Stomach (tissue), 9 donors: ENCODE results near the gene NEURL3. TPM values are rescaled to one million over a fixed set of nuclear protein-coding genes. Genes with fewer than 3 reads are reported as not detected.

Experiments
- DNase-seq, 2 donors: peaks; one replicate each; pipeline versions ENCODE4 v3.0.0 to v3.0.0-alpha.2; 2013 to 2019
- H3K27ac ChIP-seq, 5 donors: fragments of 200-600 bp in 4 of 5; sonication (generic) in 4 of 5; one replicate each; pipeline ENCODE4 v1.5.1; 2013 to 2019; ENCODE audit warnings: mild to moderate bottlenecking in 1 of 5, moderate library complexity in 1 of 5
- H3K27me3 ChIP-seq, 3 donors: fragments of 200-600 bp; sonication (generic); one replicate each; pipeline ENCODE4 v1.5.1; 2017 to 2019; ENCODE audit warnings: mixed run types in 1 of 3
- H3K36me3 ChIP-seq, 4 donors: fragments of 200-600 bp; sonication (generic); 1 replicate in 3 of 4; 2 replicates in 1 of 4; pipeline ENCODE4 v1.5.1; 2016 to 2019
- H3K4me1 ChIP-seq, 4 donors: fragments of 200-600 bp; sonication (generic); one replicate each; pipeline ENCODE4 v1.5.1; 2016 to 2019
- H3K4me3 ChIP-seq, 4 donors: fragments of 200-600 bp; sonication (generic) in 3 of 4; one replicate each; pipeline ENCODE4 v1.5.1; 2016 to 2019; ENCODE audit warnings: mild to moderate bottlenecking in 1 of 4
- H3K9me3 ChIP-seq, 4 donors: fragments of 200-600 bp; sonication (generic); one replicate each; pipeline ENCODE4 v1.5.1; 2016 to 2019
- CTCF ChIP-seq, 7 experiments: fragments of 450-650 bp in 4 of 7; fragments of 200-600 bp in 3 of 7; sonication (generic) in 3 of 7; IDR thresholded peaks; one replicate each; pipeline ENCODE4 v1.5.1; 2016 to 2019; ENCODE audit warnings: antibody characterized with exemption in 7 of 7, control low read depth in 2 of 7, mild to moderate bottlenecking in 1 of 7
- EP300 ChIP-seq: sonication (generic); formaldehyde crosslinking; IDR thresholded peaks from one replicate; pipeline ENCODE4 v1.6.1; 2017; ENCODE audit warnings: antibody characterized with exemption
- POLR2A ChIP-seq, 4 donors: fragments of 450-650 bp; IDR thresholded peaks; one replicate each; pipeline ENCODE4 v1.6.1; 2016; ENCODE audit warnings: antibody characterized with exemption in 4 of 4, control low read depth in 2 of 4, mild to moderate bottlenecking in 1 of 4, moderate library complexity in 1 of 4
- POLR2AphosphoS5 ChIP-seq, 3 donors: sonication (generic); formaldehyde crosslinking; IDR thresholded peaks; one replicate each; pipeline ENCODE4 v1.6.1; 2016; ENCODE audit warnings: antibody characterized with exemption in 3 of 3
- WGBS, 5 donors: extraction: QIAGEN DNeasy Blood & Tissue Kit in 3 of 5; methylation state at CpG; one replicate each; pipeline versions ENCODE4 v1.1.5 to v1.1.7; 2013 to 2018; 5-methylcytosine and 5-hydroxymethylcytosine counted together
- intact Hi-C: fragments of 100-400 bp; cut with DNase I; formaldehyde crosslinking; loops from one replicate; pipeline ENCODE4 v1.15.1; 2023; ENCODE audit warnings: low total_unique reads
- polyA plus RNA-seq, 3 donors: library from polyadenylated mRNA; stranded (reverse); fragments of 200-250 nt; gene quantifications; one replicate each; pipeline ENCODE4 v1.2.3, GENCODE V29; 2013
- total RNA-seq, 5 donors: library from RNA; depleted of rRNA; stranded (reverse); fragments of >200 nt; gene quantifications; one replicate each; pipeline versions ENCODE4 v1.1.0 to v1.2.3, GENCODE V29; 2014 to 2016
- donor health status: healthy with polysubstance abuse.
- donor health status: Bipolar disorder and iron deficiency.
- donor health status: healthy.

Gene NEURL3
- total and polyA plus RNA-seq, 8 donors = 0.50 to 12.7 (median 1.6) TPM; not detected in 4

DNA sequence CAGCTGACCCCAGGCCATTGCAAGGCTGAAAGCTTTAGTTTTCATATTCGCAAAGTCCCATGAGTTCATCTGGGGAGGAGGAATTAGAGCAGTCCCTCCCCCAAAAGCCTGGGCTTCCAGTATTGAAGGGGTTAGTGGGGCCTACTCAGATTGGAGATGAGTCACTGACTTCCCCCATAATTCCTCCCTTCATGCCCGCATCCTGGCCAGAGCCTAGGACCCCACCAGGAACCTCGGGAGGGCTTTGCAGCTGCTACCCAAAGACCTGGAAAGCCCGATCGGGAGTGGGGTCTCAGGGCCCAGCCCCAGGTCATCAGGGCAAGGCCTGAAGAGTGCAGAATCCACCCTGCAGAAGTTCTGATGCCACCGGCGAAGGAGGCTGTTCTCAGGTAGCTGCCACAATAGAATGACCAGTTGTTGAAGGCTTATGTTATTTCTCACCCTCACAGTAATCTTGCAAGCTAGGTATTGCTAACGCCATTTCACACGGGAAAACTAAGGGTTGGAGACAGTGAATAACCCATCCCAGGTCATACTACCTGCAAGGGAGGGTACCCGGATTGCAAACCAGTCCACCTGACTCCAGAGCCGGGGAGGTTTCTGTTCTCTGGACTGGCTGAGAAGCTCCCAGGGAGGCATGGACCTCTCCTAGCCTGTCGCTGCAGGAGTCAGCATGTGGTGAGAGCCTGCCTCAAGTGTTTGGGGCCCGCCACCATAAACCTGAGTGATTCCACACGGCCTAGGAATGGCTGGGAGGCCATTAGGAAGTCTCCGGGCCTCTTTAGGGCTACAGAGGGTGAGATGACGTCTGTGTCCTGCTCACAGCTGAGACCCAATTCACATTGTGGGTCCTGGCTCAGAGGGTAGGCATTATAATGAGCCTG lies 25.6 kb upstream of the NEURL3 start:
- Histone ChIP-seq H3K4me3 (no peak overlapping the region), H3K4me1 (peaks cover 50 to 93% (median 67%) of the 10 kb centered on the region in 4 donors), H3K27ac (peak overlapping the region in 4 of 5 donors; percentile 84 to 99 (median 92)), H3K27me3 (no peaks in the 10 kb centered on the region), H3K9me3 (no peaks in the 10 kb centered on the region), H3K36me3 (no peaks in the 10 kb centered on the region)
- intact Hi-C loops = no loop called here
- DNase-seq = no peak
- whole genome bisulfite sequencing, 5 donors = 69 to 85% (median 83%) methylated on average over 11 to 16 of the region's 16 CpGs
- TF ChIP-seq CTCF (IDR thresholded peaks at IDR 0.05) = no peak

- Histone ChIP-seq H3K36me3 (no peaks in the 10 kb centered on the region), H3K4me3 (no peak overlapping the region), H3K27me3 (no peaks in the 10 kb centered on the region), H3K27ac (peak overlapping the region in 3 of 5 donors; percentile 91 to 99 (median 93)), H3K9me3 (no peaks in the 10 kb centered on the region), H3K4me1 (peaks cover 50 to 87% (median 64%) of the 10 kb centered on the region in 4 donors)
- WGBS, 5 donors = 82 to 84% (median 83%) methylated on average over 6 of the region's 6 CpGs
- intact Hi-C loops = no loop called here
- DNase-seq = no peak
- TF ChIP-seq EP300 (no peak), POLR2A (IDR thresholded peaks at IDR 0.05) (no peak), CTCF (IDR thresholded peaks at IDR 0.05) (no peak), POLR2AphosphoS5 (IDR thresholded peaks at IDR 0.05) (no peak)
Measured at GRCh38 chr2:96530144-96530430, 24.9 kb upstream of the NEURL3 start.

GRCh38 chr2:96529376-96530143 lies 24.4 kb upstream of the NEURL3 start:
- intact Hi-C loops = no loop called here
- Histone ChIP-seq H3K36me3 (no peaks in the 10 kb centered on the region), H3K9me3 (no peaks in the 10 kb centered on the region), H3K27me3 (no peaks in the 10 kb centered on the region), H3K4me3 (no peak overlapping the region), H3K27ac (peak overlapping the region in 4 of 5 donors; percentile 78 to 99 (median 92)), H3K4me1 (peaks cover 45 to 81% (median 59%) of the 10 kb centered on the region in 4 donors)
- WGBS, 5 donors = 89 to 91% (median 90%) methylated on average over 7 to 9 of the region's 9 CpGs
- no peak for DNase-seq
- TF ChIP-seq CTCF (IDR thresholded peaks at IDR 0.05) (no peak), EP300 (no peak), POLR2A (IDR thresholded peaks at IDR 0.05) (no peak), POLR2AphosphoS5 (IDR thresholded peaks at IDR 0.05) (no peak)

- Histone ChIP-seq H3K4me1 (peaks cover 38 to 74% (median 54%) of the 10 kb centered on the region in 4 donors), H3K36me3 (no peaks in the 10 kb centered on the region), H3K9me3 (no peaks in the 10 kb centered on the region), H3K27ac (peak overlapping the region in 4 of 5 donors; percentile 78 to 99 (median 92)), H3K27me3 (no peaks in the 10 kb centered on the region), H3K4me3 (no peak overlapping the region)
- 76 to 84% (median 81%) methylated on average over 8 of the region's 8 CpGs for WGBS, 5 donors
- no peak for TF ChIP-seq EP300
- no peak for TF ChIP-seq CTCF (IDR thresholded peaks at IDR 0.05)
- no peak for TF ChIP-seq POLR2AphosphoS5 (IDR thresholded peaks at IDR 0.05)
- TF ChIP-seq POLR2A (IDR thresholded peaks at IDR 0.05) = no peak
- intact Hi-C loops = no loop called here
- DNase-seq = no peak
Measured at GRCh38 chr2:96528700-96529375, 23.7 kb upstream of the NEURL3 start.
